K562 (cell line): ENCODE data around the gene FAM83F. TPM values are rescaled to one million over a fixed set of nuclear protein-coding genes. Genes with fewer than 3 reads are reported as not detected.

Source experiments
- ATAC-seq: fragments of 200-7000 bp; cut with Tn5 transposase; 3 replicates; pipeline ENCODE4 v1.9.1; 2020; ENCODE audit warnings: moderate library complexity
- BruUV-seq: library from RNA; stranded (reverse); fragments of 400-500 nt; replicated peaks from 2 replicates; lab custom pipeline; 2021; lab: Mats Ljungman, UMichigan
- CTCF ChIA-PET: fragments of 300-600 bp; formaldehyde crosslinking; extraction: SDS; loops from one replicate; lab custom pipeline; 2021; ENCODE audit warnings: low intra/inter-chr PET ratio; lab: Yijun Ruan, JAX
- POLR2A ChIA-PET: fragments of 300-600, 350-650 bp; sonication (Branson Sonifier 250); formaldehyde crosslinking; extraction: SDS; loops from one replicate; lab custom pipeline; 2021; ENCODE audit warnings: antibody characterized with exemption, inconsistent platforms; lab: Yijun Ruan, JAX
- DNase-seq, 4 experiments: peaks; one replicate each; pipeline versions ENCODE4 v3.0.0 to v3.0.0-alpha.2; 2011 to 2018; ENCODE audit warnings: low spot score in 3 of 4, mixed read lengths in 3 of 4; ENCODE audit errors: extremely low read depth in 1 of 4
- FAIRE-seq: peaks from 2 replicates; lab custom pipeline; 2011; peaks lifted over from hg19 to GRCh38; lab: Jason Lieb, UNC
- H2AFZ ChIP-seq: 2 replicates; pipeline ENCODE4 v1.6.0; 2011; ENCODE audit warnings: low read depth, low read length, control low read depth, inconsistent platforms
- H3K27ac ChIP-seq: fragments of 200-600 bp; 3 replicates; pipeline ENCODE4 v1.8.0; 2011; ENCODE audit warnings: low read depth, mild to moderate bottlenecking, control low read depth, inconsistent platforms, low read length, moderate library complexity, mixed read lengths; ENCODE audit errors: extremely low read depth
- H3K27me3 ChIP-seq, 2 experiments: fragments of 300-600 bp in 1 of 2; 2 replicates in 1 of 2; 3 replicates in 1 of 2; pipeline versions ENCODE4 v1.6.0 to v1.8.0; 2011; ENCODE audit warnings: inconsistent platforms in 2 of 2, low read length in 2 of 2, mild to moderate bottlenecking in 1 of 2, mixed read lengths in 1 of 2, moderate library complexity in 1 of 2; ENCODE audit not compliant: control insufficient read depth in 2 of 2, insufficient read depth in 2 of 2
- H3K36me3 ChIP-seq: fragments of 300-600 bp; 3 replicates; pipeline ENCODE4 v1.8.0; 2011; ENCODE audit warnings: mild to moderate bottlenecking, low read length, inconsistent platforms; ENCODE audit not compliant: control insufficient read depth, insufficient read depth
- H3K4me1 ChIP-seq, 2 experiments: fragments of 200-600 bp in 1 of 2; replicated peaks in 1 of 2; 2 replicates in 1 of 2; 3 replicates in 1 of 2; pipeline versions ENCODE4 v1.5.1 to v1.8.0; 2011; ENCODE audit warnings: inconsistent platforms in 2 of 2, low read length in 2 of 2, mild to moderate bottlenecking in 1 of 2, mixed read lengths in 1 of 2, moderate library complexity in 1 of 2; ENCODE audit not compliant: control insufficient read depth in 2 of 2, insufficient read depth in 2 of 2
- H3K4me2 ChIP-seq: 2 replicates; pipeline ENCODE4 v1.6.1; 2011; ENCODE audit warnings: low read length, control low read depth, inconsistent platforms, mixed read lengths; ENCODE audit not compliant: insufficient read depth
- H3K4me3 ChIP-seq: fragments of 200-600 bp; sonication (generic), shearing (Covaris generic); 2 replicates; pipeline ENCODE4 v1.5.1; 2016; ENCODE audit warnings: control low read depth, inconsistent platforms
- H3K79me2 ChIP-seq: fragments of 200-600 bp; 3 replicates; pipeline ENCODE4 v1.8.0; 2011; ENCODE audit warnings: low read length, inconsistent platforms; ENCODE audit not compliant: control insufficient read depth, insufficient read depth
- H3K9ac ChIP-seq, 2 experiments: 2 replicates each; pipeline versions ENCODE4 v1.6.0 to v1.6.1; 2011; ENCODE audit warnings: low read depth in 2 of 2, low read length in 2 of 2, control low read depth in 1 of 2, inconsistent platforms in 1 of 2, mild to moderate bottlenecking in 1 of 2, mixed read lengths in 1 of 2; ENCODE audit not compliant: insufficient read depth in 1 of 2
- H3K9me1 ChIP-seq: one replicate; pipeline ENCODE4 v1.6.0; 2011; ENCODE audit warnings: inconsistent platforms, mild to moderate bottlenecking, low read length, moderate library complexity; ENCODE audit not compliant: control insufficient read depth, insufficient read depth
- H3K9me3 ChIP-seq: replicated peaks from 2 replicates; pipeline ENCODE4 v1.5.1; 2011; ENCODE audit warnings: low read depth, low read length, inconsistent platforms; ENCODE audit not compliant: control insufficient read depth, insufficient read depth
- H4K20me1 ChIP-seq: replicated peaks from 2 replicates; pipeline ENCODE4 v1.6.1; 2011; ENCODE audit warnings: low read length, inconsistent platforms, mixed read lengths; ENCODE audit not compliant: control insufficient read depth, insufficient read depth
- ASH1L ChIP-seq: fragments of 450-650 bp; IDR thresholded peaks from 2 replicates; pipeline ENCODE4 v1.6.1; 2018; ENCODE audit warnings: borderline replicate concordance, mild to moderate bottlenecking, low read depth; ENCODE audit not compliant: partially characterized antibody
- BACH1 ChIP-seq: fragments of 200-800 bp; sonication (Bioruptor generic); IDR thresholded peaks from 2 replicates; pipeline ENCODE4 v1.6.1; 2016; ENCODE audit warnings: missing genetic modification characterization, missing compliant biosample characterization
- CBFA2T3 ChIP-seq: fragments of 450-650 bp; IDR thresholded peaks from 2 replicates; pipeline ENCODE4 v1.6.1; 2017
- ESRRA ChIP-seq: fragments of 450-650 bp; IDR thresholded peaks from 2 replicates; pipeline ENCODE4 v1.6.1; 2014; ENCODE audit warnings: low read depth, mild to moderate bottlenecking, moderate library complexity, borderline replicate concordance
- MYNN ChIP-seq, 2 experiments: sonication (generic); formaldehyde crosslinking in 1 of 2; IDR thresholded peaks; 2 replicates each; pipeline versions ENCODE4 v1.5.0 to v1.6.1; 2016 to 2020; ENCODE audit warnings: antibody characterized with exemption in 1 of 2, missing genetic modification reagents in 1 of 2
- TEAD4 ChIP-seq, 2 experiments: sonication (generic) in 1 of 2; formaldehyde crosslinking in 1 of 2; IDR thresholded peaks; 2 replicates each; pipeline versions ENCODE4 v1.6.1 to v1.8.0; 2012 to 2022; ENCODE audit warnings: borderline replicate concordance in 1 of 2, inconsistent platforms in 1 of 2, low read length in 1 of 2, mild to moderate bottlenecking in 1 of 2, missing genetic modification reagents in 1 of 2
- WGBS: fragments of 100-300 bp; shearing (Covaris generic); methylation state at CpG from one replicate; pipeline ENCODE4 v1.1.6; 2016; ENCODE audit warnings: low coverage, mixed read lengths; ENCODE audit not compliant: insufficient coverage; ENCODE audit errors: missing lambda C conversion rate; 5-methylcytosine and 5-hydroxymethylcytosine counted together
- in situ Hi-C: fragments of 300-500 bp; cut with MboI; formaldehyde crosslinking; loops from 4 replicates; pipeline ENCODE4 v1.15.0; 2018; ENCODE audit warnings: inconsistent platforms, mixed read lengths
- intact Hi-C: fragments of 100-400 bp; cut with micrococcal nuclease; formaldehyde crosslinking; loops from 2 replicates; pipeline ENCODE4 v1.14.2; 2022
- polyA plus RNA-seq, 8 experiments: library from polyadenylated mRNA; depleted of rRNA in 4 of 8; stranded (reverse) in 5 of 8; unstranded in 3 of 8; fragments of >200 nt; fragmentation: Nextera tagmentation in 2 of 8; fragmentation: Illumina TruSeq in 1 of 8; extraction: Ambion mirVana in 2 of 8; extraction: Trizol in 1 of 8; gene quantifications; 2 replicates each; pipeline versions ENCODE4 v1.2.1 to v1.2.3, GENCODE V29; 2011 to 2014; ENCODE audit warnings: inconsistent platforms in 1 of 8, missing spikeins in 1 of 8
- total RNA-seq, 7 experiments: library from RNA; depleted of rRNA in 6 of 7; stranded (reverse); fragments of >200 nt in 6 of 7; fragmentation: Illumina TruSeq in 2 of 7; extraction: Trizol in 2 of 7; gene quantifications; 2 replicates each; pipeline versions ENCODE4 v1.2.1 to v1.2.3, GENCODE V29; 2011 to 2021; ENCODE audit warnings: low replicate concordance in 1 of 7

FAM83F gene
- total and polyA plus RNA-seq, 9 of the 15 experiments (the other 6 are each of a cell fraction or from before 2014, with no cell fraction given): under 0.01 to 0.13 (median 0.04) TPM; not detected in 1

DNA sequence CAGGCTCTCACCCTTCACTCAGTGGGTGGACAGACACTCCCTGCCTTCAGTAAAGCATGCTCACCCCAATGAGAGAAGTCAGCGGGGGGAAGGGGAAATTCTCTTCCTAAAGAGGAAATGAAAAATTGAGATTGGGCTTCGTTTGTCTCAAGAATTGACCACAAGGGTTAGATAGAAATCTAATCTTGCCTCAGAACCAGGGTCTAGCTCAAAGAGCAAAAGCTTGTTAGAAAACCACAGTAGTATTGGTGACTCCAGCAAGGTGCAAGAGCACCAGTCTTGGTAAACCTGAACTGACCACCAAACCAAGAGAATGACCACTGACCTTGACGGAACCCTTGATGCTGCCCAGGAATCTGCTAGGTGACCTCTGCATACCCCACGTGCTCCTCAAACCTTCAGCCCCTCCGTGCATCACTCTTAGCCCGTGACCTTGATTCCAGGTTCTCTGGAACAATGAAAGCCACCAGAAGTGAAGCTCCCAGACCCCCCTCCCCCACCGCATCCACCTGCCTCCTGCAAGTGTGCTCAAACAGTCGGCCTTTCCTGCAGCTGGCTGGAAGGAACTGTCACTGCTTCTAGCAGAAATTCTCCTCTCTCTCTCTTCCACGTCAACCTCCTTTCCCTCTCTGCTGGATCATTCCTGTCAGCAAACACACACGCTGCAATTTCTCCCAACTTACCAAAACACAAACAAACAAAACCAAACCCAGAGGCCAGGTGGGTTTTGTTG is 37.7 kb upstream of the FAM83F start:
- Histone ChIP-seq H3K9ac (no peak overlapping the region), H3K4me1 (peaks cover 28 to 56% of the 10 kb centered on the region in 2 experiments), H3K27me3 (no peaks in the 10 kb centered on the region), H3K27ac (no peak overlapping the region), H3K9me1 (peaks cover 3% of the 10 kb centered on the region), H3K4me2 (no peak overlapping the region), H3K9me3 (0 out of 2 replicates have a peak, but pooled peaks cover 3% of the 10 kb centered on the region), H3K4me3 (no peak overlapping the region), H3K79me2 (peaks cover 26% of the 10 kb centered on the region), H2AFZ (no peak overlapping the region), H4K20me1 (no peaks in the 10 kb centered on the region), H3K36me3 (peaks cover 92% of the 10 kb centered on the region)
- FAIRE-seq: peak; percentile 59
- no TSS peak for BruUV-seq
- intact Hi-C loops: no loop called here
- 60% methylated on average over 9 of the region's 10 CpGs for WGBS
- ATAC-seq: no peak
- in situ Hi-C loops: no loop called here
- CTCF ChIA-PET: no interaction called here
- no peak for DNase-seq
- TF ChIP-seq ASH1L: no peak
- TF ChIP-seq TEAD4 (IDR thresholded peaks at IDR 0.05; ENCODE audit: low read length): peak; percentile 49; the same call in 1 of the 2 replicates
- no peak for TF ChIP-seq TEAD4 (CRISPR knock-in tag; IDR thresholded peaks at IDR 0.05; ENCODE audit: borderline replicate concordance)
- TF ChIP-seq CBFA2T3: peak; percentile 28; the same call in 1 of the 2 replicates
- TF ChIP-seq ESRRA: peak; percentile 46; the same call in 1 of the 2 replicates
- TF ChIP-seq BACH1: no peak
- TF ChIP-seq MYNN (IDR thresholded peaks at IDR 0.05): no peak
- no peak for TF ChIP-seq MYNN (CRISPR knock-in tag; IDR thresholded peaks at IDR 0.05)
- POLR2A ChIA-PET: interaction anchor here (0.5 to 1.4 kb wide), 6 partner anchors 8 to 721 kb away, joined by 3 to 6 read pairs (median 4); no protein-coding TSS in a partner anchor
